SK-N-SH (cell line): Measurements from ENCODE around the gene NETO2. TPM values are rescaled to one million over a fixed set of nuclear protein-coding genes. Genes with fewer than 3 reads are reported as not detected.

Experiments
- CTCF ChIA-PET: fragments of 300-600, 350-600 bp; formaldehyde crosslinking; extraction: SDS; loops from one replicate; lab custom pipeline; 2021; lab: Yijun Ruan, JAX
- POLR2A ChIA-PET: fragments of 350-600 bp; sonication (Branson Sonifier 250); formaldehyde crosslinking; extraction: SDS; loops from one replicate; lab custom pipeline; 2020; ENCODE audit warnings: antibody characterized with exemption, inconsistent platforms; lab: Yijun Ruan, JAX
- DNase-seq: peaks from one replicate; pipeline ENCODE4 v3.0.0; 2012
- H2AFZ ChIP-seq: fragments of 200-600 bp; sonication (generic); 2 replicates; pipeline ENCODE4 v1.8.1; 2016; ENCODE audit warnings: antibody characterized with exemption, mild to moderate bottlenecking, low read depth
- H3F3A ChIP-seq: fragments of 200-600 bp; sonication (generic); replicated peaks from 2 replicates; pipeline ENCODE3; 2016; ENCODE audit warnings: antibody characterized with exemption, mild to moderate bottlenecking; ENCODE audit not compliant: insufficient read depth
- H3K27ac ChIP-seq, 2 experiments: fragments of 200-500 bp in 1 of 2; fragments of 200-600 bp in 1 of 2; sonication (Bioruptor generic) in 1 of 2; sonication (generic), shearing (Covaris generic) in 1 of 2; 2 replicates each; pipeline versions ENCODE4 v1.5.1 to v1.6.1; 2014 to 2016; ENCODE audit warnings: low read depth in 2 of 2, inconsistent platforms in 1 of 2, low read length in 1 of 2, mild to moderate bottlenecking in 1 of 2, mixed read lengths in 1 of 2
- H3K27me3 ChIP-seq: fragments of 200-600 bp; sonication (generic), shearing (Covaris generic); 2 replicates; pipeline ENCODE4 v1.6.1; 2016; ENCODE audit warnings: mixed run types; ENCODE audit not compliant: insufficient read depth
- H3K36me3 ChIP-seq, 2 experiments: fragments of 200-500 bp in 1 of 2; fragments of 200-600 bp in 1 of 2; sonication (Bioruptor generic) in 1 of 2; sonication (generic) in 1 of 2; replicated peaks in 1 of 2; 2 replicates each; pipeline versions ENCODE3 to v1.5.1; 2014 to 2016; ENCODE audit warnings: low read length in 1 of 2, mild to moderate bottlenecking in 1 of 2; ENCODE audit not compliant: insufficient read depth in 2 of 2, control insufficient read depth in 1 of 2
- H3K4me1 ChIP-seq, 2 experiments: fragments of 200-500 bp in 1 of 2; fragments of 200-600 bp in 1 of 2; sonication (Bioruptor generic) in 1 of 2; sonication (generic), shearing (Covaris generic) in 1 of 2; 2 replicates each; pipeline versions ENCODE4 v1.5.1 to v1.6.1; 2014 to 2016; ENCODE audit warnings: low read depth in 1 of 2, low read length in 1 of 2, mixed run types in 1 of 2; ENCODE audit not compliant: insufficient read depth in 2 of 2, control insufficient read depth in 1 of 2
- H3K4me2 ChIP-seq: fragments of 200-600 bp; sonication (generic), shearing (Covaris generic); 2 replicates; pipeline ENCODE4 v1.6.1; 2017; ENCODE audit warnings: mixed run types
- H3K4me3 ChIP-seq, 2 experiments: fragments of 200-500 bp in 1 of 2; fragments of 200-600 bp in 1 of 2; sonication (Bioruptor generic) in 1 of 2; sonication (generic), shearing (Covaris generic) in 1 of 2; 2 replicates each; pipeline versions ENCODE4 v1.5.1 to v1.8.1; 2014 to 2016; ENCODE audit warnings: low read depth in 2 of 2, inconsistent platforms in 1 of 2, low read length in 1 of 2, mild to moderate bottlenecking in 1 of 2, mixed read lengths in 1 of 2, moderate library complexity in 1 of 2
- H3K79me2 ChIP-seq: fragments of 200-600 bp; sonication (generic); 2 replicates; pipeline ENCODE4 v1.8.1; 2017; ENCODE audit warnings: mild to moderate bottlenecking; ENCODE audit not compliant: insufficient read depth
- H3K9ac ChIP-seq: fragments of 200-600 bp; sonication (generic); 2 replicates; pipeline ENCODE4 v1.6.1; 2017; ENCODE audit warnings: mixed run types
- H3K9me2 ChIP-seq: fragments of 200-600 bp; sonication (generic); 2 replicates; pipeline ENCODE4 v1.6.1; 2017; ENCODE audit warnings: mixed run types
- H3K9me3 ChIP-seq: fragments of 200-600 bp; sonication (generic); 2 replicates; pipeline ENCODE4 v1.6.1; 2017; ENCODE audit warnings: mixed run types, mild to moderate bottlenecking, moderate library complexity
- H4K20me1 ChIP-seq: fragments of 200-600 bp; sonication (generic); 2 replicates; pipeline ENCODE4 v1.6.1; 2017; ENCODE audit warnings: mild to moderate bottlenecking, mixed run types; ENCODE audit not compliant: insufficient read depth
- ELF1 ChIP-seq: IDR thresholded peaks from 2 replicates; pipeline ENCODE4 v1.4.0; 2012
- EZH2phosphoT487 ChIP-seq: fragments of 200-600 bp; sonication (generic); IDR thresholded peaks from 2 replicates; pipeline ENCODE4 v1.6.1; 2017; ENCODE audit warnings: low read depth, mixed run types, mild to moderate bottlenecking, antibody characterized with exemption, moderate library complexity, borderline replicate concordance
- FOSL2 ChIP-seq: IDR thresholded peaks from 2 replicates; pipeline ENCODE4 v1.4.0; 2012; ENCODE audit warnings: low read depth, mild to moderate bottlenecking, moderate library complexity, borderline replicate concordance
- FOXJ3 ChIP-seq: sonication (generic); formaldehyde crosslinking; IDR thresholded peaks from 2 replicates; pipeline ENCODE4 v1.5.1; 2020; ENCODE audit warnings: mild to moderate bottlenecking, missing genetic modification reagents
- FOXM1 ChIP-seq: IDR thresholded peaks from 2 replicates; pipeline ENCODE4 v1.4.0; 2012; ENCODE audit warnings: low read depth, mild to moderate bottlenecking
- GABPA ChIP-seq: IDR thresholded peaks from 2 replicates; pipeline ENCODE4 v1.4.0; 2012; ENCODE audit warnings: low read depth, mild to moderate bottlenecking
- GATA2 ChIP-seq: sonication (generic); formaldehyde crosslinking; IDR thresholded peaks from 2 replicates; pipeline ENCODE4 v1.5.0; 2020; ENCODE audit warnings: mild to moderate bottlenecking, missing genetic modification reagents
- MEF2A ChIP-seq: IDR thresholded peaks from 2 replicates; pipeline ENCODE4 v1.4.0; 2012; ENCODE audit warnings: low read depth, borderline replicate concordance
- MXI1 ChIP-seq: IDR thresholded peaks from 2 replicates; pipeline ENCODE4 v1.6.1; 2012; ENCODE audit warnings: mild to moderate bottlenecking, low read depth, low read length, improper control_type of control experiment
- NFIC ChIP-seq: IDR thresholded peaks from 2 replicates; pipeline ENCODE4 v1.4.0; 2012; ENCODE audit warnings: borderline replicate concordance
- NRF1 ChIP-seq: IDR thresholded peaks from 2 replicates; pipeline ENCODE4 v1.6.1; 2012; ENCODE audit warnings: low read depth, mild to moderate bottlenecking, low read length
- RAD21 ChIP-seq: IDR thresholded peaks from 2 replicates; pipeline ENCODE4 v1.6.1; 2012; ENCODE audit warnings: mild to moderate bottlenecking, low read length
- RCOR1 ChIP-seq: fragments of 150-350 bp; IDR thresholded peaks from 2 replicates; pipeline ENCODE4 v1.6.1; 2017; ENCODE audit warnings: antibody characterized with exemption, low read length
- RXRA ChIP-seq: IDR thresholded peaks from 2 replicates; pipeline ENCODE4 v1.4.0; 2012; ENCODE audit warnings: low read depth, mild to moderate bottlenecking, borderline replicate concordance
- SIN3A ChIP-seq: IDR thresholded peaks from 2 replicates; pipeline ENCODE4 v1.6.1; 2012; ENCODE audit warnings: low read depth, mild to moderate bottlenecking, low read length, moderate library complexity, borderline replicate concordance
- SMC3 ChIP-seq: IDR thresholded peaks from 2 replicates; pipeline ENCODE4 v1.6.1; 2012; ENCODE audit warnings: low read depth, low read length, improper control_type of control experiment
- TAF1 ChIP-seq: IDR thresholded peaks from 2 replicates; pipeline ENCODE4 v1.6.1; 2012; ENCODE audit warnings: low read depth, mild to moderate bottlenecking, low read length, moderate library complexity, borderline replicate concordance
- TCF12 ChIP-seq: IDR thresholded peaks from 2 replicates; pipeline ENCODE4 v1.4.0; 2012
- TEAD4 ChIP-seq: IDR thresholded peaks from 2 replicates; pipeline ENCODE4 v1.4.0; 2012; ENCODE audit warnings: mild to moderate bottlenecking, borderline replicate concordance; ENCODE audit not compliant: insufficient read depth
- YY1 ChIP-seq: IDR thresholded peaks from 2 replicates; pipeline ENCODE4 v1.4.0; 2012; ENCODE audit warnings: low read depth, mild to moderate bottlenecking
- WGBS: methylation state at CpG from one replicate; pipeline ENCODE4 v1.1.6; 2017; ENCODE audit warnings: low lambda C conversion rate; 5-methylcytosine and 5-hydroxymethylcytosine counted together
- polyA plus RNA-seq, 3 experiments: library from polyadenylated mRNA; depleted of rRNA; stranded (reverse); fragments of >200 nt; gene quantifications; 2 replicates each; pipeline ENCODE4 v1.2.3, GENCODE V29; 2012
- TF ChIP-seq, protein P1 (sequence below): fragments of 200-600 bp; sonication (generic); IDR thresholded peaks from 2 replicates; pipeline ENCODE4 v1.6.1; 2017; ENCODE audit warnings: antibody characterized with exemption, mild to moderate bottlenecking, moderate library complexity
- TF ChIP-seq, protein P2 (sequence below): fragments of 150-350 bp; IDR thresholded peaks from 2 replicates; pipeline ENCODE4 v1.6.1; 2016; ENCODE audit warnings: mild to moderate bottlenecking, low read depth, low read length
- TF ChIP-seq, protein P3 (sequence below): IDR thresholded peaks from 2 replicates; pipeline ENCODE4; 2012
- TF ChIP-seq, protein P4 (sequence below): IDR thresholded peaks from 2 replicates; pipeline ENCODE4 v1.4.0; 2012; ENCODE audit warnings: low read depth, borderline replicate concordance
- TF ChIP-seq, protein P5 (sequence below): IDR thresholded peaks from 2 replicates; pipeline ENCODE4 v1.6.1; 2012; ENCODE audit warnings: mild to moderate bottlenecking, low read depth, low read length, moderate library complexity

Gene NETO2
- polyA plus RNA-seq, 1 of the 3 experiments (the other 2 are of a cell fraction): 48.8 TPM

DNA sequence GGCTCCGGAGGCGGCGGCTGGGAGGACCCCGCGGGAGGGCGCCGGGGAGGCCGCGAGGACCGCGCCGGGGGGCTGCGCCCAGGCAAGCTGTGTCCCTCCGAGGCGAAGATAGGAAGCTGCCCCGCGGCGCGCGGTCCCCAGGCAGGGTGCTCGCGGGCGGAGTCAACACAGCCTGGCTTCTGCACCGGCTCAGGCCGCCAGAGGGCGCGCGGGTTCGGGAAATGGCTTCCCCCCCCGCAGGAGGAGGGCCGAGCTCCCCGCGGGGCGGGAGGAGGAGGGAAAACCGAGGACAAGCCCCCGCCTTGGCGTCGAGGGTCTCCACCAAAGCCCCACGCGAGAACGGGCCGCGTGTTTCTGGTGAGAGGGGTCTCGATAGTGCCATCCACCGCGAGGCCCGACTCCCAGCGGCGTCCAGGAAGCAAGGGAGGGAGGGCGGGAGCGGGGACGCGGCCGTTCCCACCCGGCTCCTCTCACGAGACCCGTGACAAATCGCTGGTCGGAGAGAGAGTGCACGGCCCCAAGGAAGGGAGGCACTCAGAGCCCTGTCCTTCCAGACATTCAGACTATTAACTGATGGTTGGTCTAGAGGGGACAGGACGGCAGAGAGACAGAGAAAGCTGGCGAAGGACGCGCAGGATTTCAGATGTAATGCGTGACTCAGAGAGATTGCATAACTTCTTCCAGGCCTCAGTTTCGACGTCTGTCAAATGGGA, 105.8 kb downstream of the NETO2 start:
- no peaks in the 10 kb centered on the region for H3K79me2 ChIP-seq
- H3K27me3 ChIP-seq: no peaks in the 10 kb centered on the region
- H3K36me3 ChIP-seq: no peaks in the 10 kb centered on the region
- peak overlapping the region; percentile 63 to 73 for H3K4me3 ChIP-seq
- H3F3A ChIP-seq: no peaks in the 10 kb centered on the region
- H3K9me3 ChIP-seq: no peaks in the 10 kb centered on the region
- H3K9me2 ChIP-seq: no peaks in the 10 kb centered on the region
- H3K4me2 ChIP-seq: peak overlapping the region; percentile 96
- peak; percentile 98 for DNase-seq
- WGBS: 23% methylated on average over 20 of the region's 67 CpGs
- no peaks in the 10 kb centered on the region for H4K20me1 ChIP-seq
- ChIA-PET POLR2A (interaction anchor here (0.6 to 1.7 kb wide), 2 partner anchors 65 to 81 kb away, joined by 3 to 4 read pairs; partner anchors contain the start of gene DNAJA2), CTCF (interaction anchor here (0.5 to 4.4 kb wide), 69 partner anchors 10 to 1134 kb away, joined by 3 to 53 read pairs (median 4); partner anchors contain the start of gene NETO2)
- H3K27ac ChIP-seq: no peak overlapping the region
- H3K9ac ChIP-seq: peak overlapping the region; percentile 71
- peak overlapping the region; percentile 91 for H2AFZ ChIP-seq
- no peaks in the 10 kb centered on the region for H3K4me1 ChIP-seq
- TF ChIP-seq RXRA (no peak; the same call in 1 of the 2 replicates), ELF1 (0 out of 2 replicates have a peak, but pooled peaks have one; percentile 11), SIN3A (no peak), SMC3 (peak; percentile 83), MXI1 (no peak), GABPA (no peak), EZH2phosphoT487 (no peak), RCOR1 (peak; percentile 22; the same call in 1 of the 2 replicates), NFIC (no peak), NRF1 (no peak), FOXM1 (no peak), TCF12 (no peak), FOSL2 (no peak), GATA2 (CRISPR knock-in tag) (no peak), MEF2A (no peak), TEAD4 (no peak), RAD21 (peak; percentile 72), TAF1 (no peak), YY1 (0 out of 2 replicates have a peak, but pooled peaks have one; percentile 55), FOXJ3 (CRISPR knock-in tag) (no peak)
- TF ChIP-seq, protein P1, sequence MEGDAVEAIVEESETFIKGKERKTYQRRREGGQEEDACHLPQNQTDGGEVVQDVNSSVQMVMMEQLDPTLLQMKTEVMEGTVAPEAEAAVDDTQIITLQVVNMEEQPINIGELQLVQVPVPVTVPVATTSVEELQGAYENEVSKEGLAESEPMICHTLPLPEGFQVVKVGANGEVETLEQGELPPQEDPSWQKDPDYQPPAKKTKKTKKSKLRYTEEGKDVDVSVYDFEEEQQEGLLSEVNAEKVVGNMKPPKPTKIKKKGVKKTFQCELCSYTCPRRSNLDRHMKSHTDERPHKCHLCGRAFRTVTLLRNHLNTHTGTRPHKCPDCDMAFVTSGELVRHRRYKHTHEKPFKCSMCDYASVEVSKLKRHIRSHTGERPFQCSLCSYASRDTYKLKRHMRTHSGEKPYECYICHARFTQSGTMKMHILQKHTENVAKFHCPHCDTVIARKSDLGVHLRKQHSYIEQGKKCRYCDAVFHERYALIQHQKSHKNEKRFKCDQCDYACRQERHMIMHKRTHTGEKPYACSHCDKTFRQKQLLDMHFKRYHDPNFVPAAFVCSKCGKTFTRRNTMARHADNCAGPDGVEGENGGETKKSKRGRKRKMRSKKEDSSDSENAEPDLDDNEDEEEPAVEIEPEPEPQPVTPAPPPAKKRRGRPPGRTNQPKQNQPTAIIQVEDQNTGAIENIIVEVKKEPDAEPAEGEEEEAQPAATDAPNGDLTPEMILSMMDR: peak; percentile 83
- TF ChIP-seq, protein P2, sequence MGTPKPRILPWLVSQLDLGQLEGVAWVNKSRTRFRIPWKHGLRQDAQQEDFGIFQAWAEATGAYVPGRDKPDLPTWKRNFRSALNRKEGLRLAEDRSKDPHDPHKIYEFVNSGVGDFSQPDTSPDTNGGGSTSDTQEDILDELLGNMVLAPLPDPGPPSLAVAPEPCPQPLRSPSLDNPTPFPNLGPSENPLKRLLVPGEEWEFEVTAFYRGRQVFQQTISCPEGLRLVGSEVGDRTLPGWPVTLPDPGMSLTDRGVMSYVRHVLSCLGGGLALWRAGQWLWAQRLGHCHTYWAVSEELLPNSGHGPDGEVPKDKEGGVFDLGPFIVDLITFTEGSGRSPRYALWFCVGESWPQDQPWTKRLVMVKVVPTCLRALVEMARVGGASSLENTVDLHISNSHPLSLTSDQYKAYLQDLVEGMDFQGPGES: no peak
- TF ChIP-seq, protein P3, sequence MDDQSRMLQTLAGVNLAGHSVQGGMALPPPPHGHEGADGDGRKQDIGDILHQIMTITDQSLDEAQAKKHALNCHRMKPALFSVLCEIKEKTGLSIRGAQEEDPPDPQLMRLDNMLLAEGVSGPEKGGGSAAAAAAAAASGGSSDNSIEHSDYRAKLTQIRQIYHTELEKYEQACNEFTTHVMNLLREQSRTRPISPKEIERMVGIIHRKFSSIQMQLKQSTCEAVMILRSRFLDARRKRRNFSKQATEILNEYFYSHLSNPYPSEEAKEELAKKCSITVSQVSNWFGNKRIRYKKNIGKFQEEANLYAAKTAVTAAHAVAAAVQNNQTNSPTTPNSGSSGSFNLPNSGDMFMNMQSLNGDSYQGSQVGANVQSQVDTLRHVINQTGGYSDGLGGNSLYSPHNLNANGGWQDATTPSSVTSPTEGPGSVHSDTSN: no peak
- TF ChIP-seq, protein P4, sequence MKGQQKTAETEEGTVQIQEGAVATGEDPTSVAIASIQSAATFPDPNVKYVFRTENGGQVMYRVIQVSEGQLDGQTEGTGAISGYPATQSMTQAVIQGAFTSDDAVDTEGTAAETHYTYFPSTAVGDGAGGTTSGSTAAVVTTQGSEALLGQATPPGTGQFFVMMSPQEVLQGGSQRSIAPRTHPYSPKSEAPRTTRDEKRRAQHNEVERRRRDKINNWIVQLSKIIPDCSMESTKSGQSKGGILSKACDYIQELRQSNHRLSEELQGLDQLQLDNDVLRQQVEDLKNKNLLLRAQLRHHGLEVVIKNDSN: no peak
- TF ChIP-seq, protein P5, sequence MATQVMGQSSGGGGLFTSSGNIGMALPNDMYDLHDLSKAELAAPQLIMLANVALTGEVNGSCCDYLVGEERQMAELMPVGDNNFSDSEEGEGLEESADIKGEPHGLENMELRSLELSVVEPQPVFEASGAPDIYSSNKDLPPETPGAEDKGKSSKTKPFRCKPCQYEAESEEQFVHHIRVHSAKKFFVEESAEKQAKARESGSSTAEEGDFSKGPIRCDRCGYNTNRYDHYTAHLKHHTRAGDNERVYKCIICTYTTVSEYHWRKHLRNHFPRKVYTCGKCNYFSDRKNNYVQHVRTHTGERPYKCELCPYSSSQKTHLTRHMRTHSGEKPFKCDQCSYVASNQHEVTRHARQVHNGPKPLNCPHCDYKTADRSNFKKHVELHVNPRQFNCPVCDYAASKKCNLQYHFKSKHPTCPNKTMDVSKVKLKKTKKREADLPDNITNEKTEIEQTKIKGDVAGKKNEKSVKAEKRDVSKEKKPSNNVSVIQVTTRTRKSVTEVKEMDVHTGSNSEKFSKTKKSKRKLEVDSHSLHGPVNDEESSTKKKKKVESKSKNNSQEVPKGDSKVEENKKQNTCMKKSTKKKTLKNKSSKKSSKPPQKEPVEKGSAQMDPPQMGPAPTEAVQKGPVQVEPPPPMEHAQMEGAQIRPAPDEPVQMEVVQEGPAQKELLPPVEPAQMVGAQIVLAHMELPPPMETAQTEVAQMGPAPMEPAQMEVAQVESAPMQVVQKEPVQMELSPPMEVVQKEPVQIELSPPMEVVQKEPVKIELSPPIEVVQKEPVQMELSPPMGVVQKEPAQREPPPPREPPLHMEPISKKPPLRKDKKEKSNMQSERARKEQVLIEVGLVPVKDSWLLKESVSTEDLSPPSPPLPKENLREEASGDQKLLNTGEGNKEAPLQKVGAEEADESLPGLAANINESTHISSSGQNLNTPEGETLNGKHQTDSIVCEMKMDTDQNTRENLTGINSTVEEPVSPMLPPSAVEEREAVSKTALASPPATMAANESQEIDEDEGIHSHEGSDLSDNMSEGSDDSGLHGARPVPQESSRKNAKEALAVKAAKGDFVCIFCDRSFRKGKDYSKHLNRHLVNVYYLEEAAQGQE: no peak
